NCI-H146 (cell line): ENCODE measurements around the gene GREB1.

ENCODE experiments used
- DNase-seq: peaks from one replicate; lab custom pipeline; 2025; lab: John Stamatoyannopoulos, UW

GREB1 gene

GRCh38 chr2:11612553-11613215, 78.8 kb downstream of the GREB1 start:
- DNase-seq = no peak

- DNase-seq = no peak
These were observed 79.5 kb downstream of the GREB1 start for GRCh38 chr2:11613297-11613696.

- DNase-seq = no peak
These were observed 81.4 kb downstream of the GREB1 start for GRCh38 chr2:11615209-11615608.

- no peak for DNase-seq
These were observed 82.3 kb downstream of the GREB1 start for GRCh38 chr2:11616097-11616687.

- no peak for DNase-seq
These were observed 83.1 kb downstream of the GREB1 start for GRCh38 chr2:11616851-11617415.

GRCh38 chr2:11617527-11617926, 83.7 kb downstream of the GREB1 start:
- DNase-seq = no peak

- no peak for DNase-seq
These were observed 84.3 kb downstream of the GREB1 start for GRCh38 chr2:11617984-11618707.

- no peak for DNase-seq
These were observed 84.8 kb downstream of the GREB1 start for GRCh38 chr2:11618708-11619062.

GRCh38 chr2:11621410-11621809, 87.6 kb downstream of the GREB1 start:
- no peak for DNase-seq

GRCh38 chr2:11622611-11623010, 88.8 kb downstream of the GREB1 start:
- no peak for DNase-seq

GRCh38 chr2:11624893-11625292, 91.0 kb downstream of the GREB1 start:
- no peak for DNase-seq

GRCh38 chr2:11625671-11626070, 91.8 kb downstream of the GREB1 start:
- DNase-seq = no peak

GRCh38 chr2:11628675-11629074, 94.8 kb downstream of the GREB1 start:
- DNase-seq = no peak

- DNase-seq = no peak
These were observed 95.4 kb downstream of the GREB1 start for GRCh38 chr2:11629215-11629614.

- no peak for DNase-seq
These were observed 96.0 kb downstream of the GREB1 start for GRCh38 chr2:11629851-11630250.

GRCh38 chr2:11630855-11631254, 97.0 kb downstream of the GREB1 start:
- DNase-seq = no peak

- no peak for DNase-seq
These were observed 97.6 kb downstream of the GREB1 start for GRCh38 chr2:11631462-11631861.

- DNase-seq = no peak
These were observed 100.2 kb downstream of the GREB1 start for GRCh38 chr2:11633923-11634478.

- no peak for DNase-seq
These were observed 100.7 kb downstream of the GREB1 start for GRCh38 chr2:11634584-11634983.

- no peak for DNase-seq
These were observed 101.3 kb downstream of the GREB1 start for GRCh38 chr2:11635141-11635540.

- DNase-seq = no peak
These were observed 102.9 kb downstream of the GREB1 start for GRCh38 chr2:11636593-11637295.

- DNase-seq = no peak
These were observed 103.7 kb downstream of the GREB1 start for GRCh38 chr2:11637546-11637945.
